DOHH2 (cell line): ENCODE data around the gene LRRC25.

Source experiments
- CTCF ChIP-seq: fragments of 200-600 bp; sonication (generic); IDR thresholded peaks from one replicate; pipeline ENCODE4 v1.5.1; 2014; ENCODE audit warnings: antibody characterized with exemption, mild to moderate bottlenecking, low read depth, low read length; ENCODE audit not compliant: poor library complexity, severe bottlenecking
- EZH2phosphoT487 ChIP-seq: fragments of 200-600 bp; sonication (generic); IDR thresholded peaks from 2 replicates; pipeline ENCODE4 v1.6.1; 2017; ENCODE audit warnings: borderline replicate concordance, mild to moderate bottlenecking, antibody characterized with exemption, low read length, moderate library complexity, mixed read lengths

- TF ChIP-seq CTCF = no peak
- no peak for TF ChIP-seq EZH2phosphoT487
Measured at GRCh38 chr19:18442941-18443340, 45.5 kb upstream of the LRRC25 start.
